ENCODE data around the gene OR5I1. TPM values are rescaled to one million over a fixed set of nuclear protein-coding genes. Genes with fewer than 3 reads are reported as not detected.

Gene OR5I1
- total RNA-seq = not detected in 3 replicates
- long read RNA-seq = 0 reads

GRCh38 chr11:55936300-55936699, at the start of gene OR5I1:
Gene OR5I1, minus strand, starts transcription at chr11:55936400. Its CDS starts 0 bp downstream, at chr11:55936400.
- Mint-ChIP-seq H3K36me3 (ENCODE audit: low read depth) (no peaks in the 10 kb centered on the region), H3K27me3 (ENCODE audit: low read depth) (no peaks in the 10 kb centered on the region), H3K9me3 (ENCODE audit: low read depth) (no peaks in the 10 kb centered on the region), H3K4me3 (ENCODE audit: unreplicated experiment) (no peak within 1 kb of the TSS), H3K4me1 (ENCODE audit: low read depth) (no peaks in the 10 kb centered on the region), H3K27ac (ENCODE audit: unreplicated experiment) (no peak within 1 kb of the TSS)
- no peak for DNase-seq (ENCODE audit: low spot score)
- TF ChIP-seq, protein P1, sequence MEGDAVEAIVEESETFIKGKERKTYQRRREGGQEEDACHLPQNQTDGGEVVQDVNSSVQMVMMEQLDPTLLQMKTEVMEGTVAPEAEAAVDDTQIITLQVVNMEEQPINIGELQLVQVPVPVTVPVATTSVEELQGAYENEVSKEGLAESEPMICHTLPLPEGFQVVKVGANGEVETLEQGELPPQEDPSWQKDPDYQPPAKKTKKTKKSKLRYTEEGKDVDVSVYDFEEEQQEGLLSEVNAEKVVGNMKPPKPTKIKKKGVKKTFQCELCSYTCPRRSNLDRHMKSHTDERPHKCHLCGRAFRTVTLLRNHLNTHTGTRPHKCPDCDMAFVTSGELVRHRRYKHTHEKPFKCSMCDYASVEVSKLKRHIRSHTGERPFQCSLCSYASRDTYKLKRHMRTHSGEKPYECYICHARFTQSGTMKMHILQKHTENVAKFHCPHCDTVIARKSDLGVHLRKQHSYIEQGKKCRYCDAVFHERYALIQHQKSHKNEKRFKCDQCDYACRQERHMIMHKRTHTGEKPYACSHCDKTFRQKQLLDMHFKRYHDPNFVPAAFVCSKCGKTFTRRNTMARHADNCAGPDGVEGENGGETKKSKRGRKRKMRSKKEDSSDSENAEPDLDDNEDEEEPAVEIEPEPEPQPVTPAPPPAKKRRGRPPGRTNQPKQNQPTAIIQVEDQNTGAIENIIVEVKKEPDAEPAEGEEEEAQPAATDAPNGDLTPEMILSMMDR (IDR thresholded peaks at IDR 0.05) = no peak

- Mint-ChIP-seq H3K36me3 (ENCODE audit: low read depth) (no peaks in the 10 kb centered on the region), H3K27ac (ENCODE audit: unreplicated experiment) (no peak overlapping the region), H3K4me1 (ENCODE audit: low read depth) (no peaks in the 10 kb centered on the region), H3K27me3 (ENCODE audit: low read depth) (no peaks in the 10 kb centered on the region), H3K4me3 (ENCODE audit: unreplicated experiment) (no peak overlapping the region), H3K9me3 (ENCODE audit: low read depth) (peaks cover 2% of the 10 kb centered on the region)
- TF ChIP-seq, protein P1 (IDR thresholded peaks at IDR 0.05) = no peak
- no peak for DNase-seq (ENCODE audit: low spot score)
These were observed 34.7 kb upstream of the OR5I1 start for GRCh38 chr11:55970935-55971334.

GRCh38 chr11:55969845-55970244, 33.6 kb upstream of the OR5I1 start, which contains the start of gene OR10AG1:
Gene OR10AG1, minus strand, starts transcription at chr11:55969945. Its CDS starts 38 bp downstream, at chr11:55969907.
- Mint-ChIP-seq H3K4me1 (ENCODE audit: low read depth) (no peaks in the 10 kb centered on the region), H3K27me3 (ENCODE audit: low read depth) (no peaks in the 10 kb centered on the region), H3K4me3 (ENCODE audit: unreplicated experiment) (no peak within 1 kb of the TSS), H3K36me3 (ENCODE audit: low read depth) (no peaks in the 10 kb centered on the region), H3K9me3 (ENCODE audit: low read depth) (peaks cover 2% of the 10 kb centered on the region), H3K27ac (ENCODE audit: unreplicated experiment) (no peak within 1 kb of the TSS)
- DNase-seq (ENCODE audit: low spot score) = no peak
- TF ChIP-seq, protein P1 (IDR thresholded peaks at IDR 0.05) = no peak

DNA sequence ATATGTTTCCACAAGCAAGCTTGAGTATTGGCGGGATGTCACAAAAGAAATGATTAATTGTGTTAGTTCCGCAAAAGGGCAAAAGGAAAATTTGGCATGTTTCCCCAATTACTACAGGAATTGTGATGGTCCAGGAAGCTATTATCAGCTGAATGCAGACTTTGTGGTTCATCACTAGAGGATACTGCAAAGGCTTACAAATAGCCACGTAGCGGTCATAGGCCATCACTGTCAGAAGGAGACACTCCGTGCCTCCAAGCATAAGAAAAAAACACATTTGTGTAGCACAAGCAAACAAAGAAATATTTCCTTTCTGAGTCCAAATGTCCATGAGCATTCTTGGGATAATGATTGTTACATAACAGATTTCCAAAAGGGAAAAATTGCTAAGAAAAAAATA, 31.7 kb upstream of the OR5I1 start:
- H3K36me3 Mint-ChIP-seq (ENCODE audit: low read depth) = no peaks in the 10 kb centered on the region
- H3K4me3 Mint-ChIP-seq (ENCODE audit: unreplicated experiment) = no peak overlapping the region
- peaks cover 2% of the 10 kb centered on the region for H3K9me3 Mint-ChIP-seq (ENCODE audit: low read depth)
- TF ChIP-seq, protein P1 (IDR thresholded peaks at IDR 0.05) = no peak
- no peak overlapping the region for H3K27ac Mint-ChIP-seq (ENCODE audit: unreplicated experiment)
- no peak for DNase-seq (ENCODE audit: low spot score)
- no peaks in the 10 kb centered on the region for H3K27me3 Mint-ChIP-seq (ENCODE audit: low read depth)
- no peaks in the 10 kb centered on the region for H3K4me1 Mint-ChIP-seq (ENCODE audit: low read depth)

GRCh38 chr11:55966391-55966790, 30.2 kb upstream of the OR5I1 start:
- TF ChIP-seq, protein P1 (IDR thresholded peaks at IDR 0.05) = no peak
- no peaks in the 10 kb centered on the region for H3K27me3 Mint-ChIP-seq (ENCODE audit: low read depth)

More at GRCh38 chr11:55966391-55966790, 30.2 kb upstream of the OR5I1 start:
- Mint-ChIP-seq H3K4me1 (ENCODE audit: low read depth) (no peaks in the 10 kb centered on the region), H3K27ac (ENCODE audit: unreplicated experiment) (no peak overlapping the region), H3K36me3 (ENCODE audit: low read depth) (no peaks in the 10 kb centered on the region), H3K4me3 (ENCODE audit: unreplicated experiment) (no peak overlapping the region), H3K9me3 (ENCODE audit: low read depth) (peaks cover 3% of the 10 kb centered on the region)
- DNase-seq (ENCODE audit: low spot score) = no peak
